ENCODE results near the gene NAV2. TPM values are rescaled to one million over a fixed set of nuclear protein-coding genes. Genes with fewer than 3 reads are reported as not detected.

NAV2 gene
- total RNA-seq, 2 donors from 2014 or later, result 21.3 to 45.3 TPM

DNA sequence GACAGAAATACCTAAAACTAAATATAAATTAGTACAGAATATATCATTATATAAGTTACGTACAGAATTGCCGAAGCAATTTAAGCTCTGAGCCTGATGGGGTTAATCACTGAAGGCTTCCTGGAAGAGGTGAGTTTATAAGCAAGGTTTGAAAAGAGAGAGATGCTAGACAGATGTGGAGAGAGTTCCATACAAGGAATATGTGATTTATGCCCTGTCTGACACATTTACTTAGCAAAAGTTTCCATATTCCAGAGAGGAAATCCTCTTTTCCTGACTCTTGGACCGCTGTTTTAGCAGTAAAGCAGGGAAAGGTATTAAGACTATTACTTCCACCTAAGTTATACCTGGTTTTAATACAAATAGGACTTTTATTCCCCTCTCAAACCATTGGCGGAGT lies 382.6 kb downstream of the NAV2 start:
- no peak overlapping the region for H3K4me3 ChIP-seq
- H3K27ac ChIP-seq, result no peak overlapping the region
- intact Hi-C loops (cut with DNase I), result no loop called here
- DNase-seq, result no peak
- H3K27me3 ChIP-seq, result no peaks in the 10 kb centered on the region
- TF ChIP-seq, protein P1, sequence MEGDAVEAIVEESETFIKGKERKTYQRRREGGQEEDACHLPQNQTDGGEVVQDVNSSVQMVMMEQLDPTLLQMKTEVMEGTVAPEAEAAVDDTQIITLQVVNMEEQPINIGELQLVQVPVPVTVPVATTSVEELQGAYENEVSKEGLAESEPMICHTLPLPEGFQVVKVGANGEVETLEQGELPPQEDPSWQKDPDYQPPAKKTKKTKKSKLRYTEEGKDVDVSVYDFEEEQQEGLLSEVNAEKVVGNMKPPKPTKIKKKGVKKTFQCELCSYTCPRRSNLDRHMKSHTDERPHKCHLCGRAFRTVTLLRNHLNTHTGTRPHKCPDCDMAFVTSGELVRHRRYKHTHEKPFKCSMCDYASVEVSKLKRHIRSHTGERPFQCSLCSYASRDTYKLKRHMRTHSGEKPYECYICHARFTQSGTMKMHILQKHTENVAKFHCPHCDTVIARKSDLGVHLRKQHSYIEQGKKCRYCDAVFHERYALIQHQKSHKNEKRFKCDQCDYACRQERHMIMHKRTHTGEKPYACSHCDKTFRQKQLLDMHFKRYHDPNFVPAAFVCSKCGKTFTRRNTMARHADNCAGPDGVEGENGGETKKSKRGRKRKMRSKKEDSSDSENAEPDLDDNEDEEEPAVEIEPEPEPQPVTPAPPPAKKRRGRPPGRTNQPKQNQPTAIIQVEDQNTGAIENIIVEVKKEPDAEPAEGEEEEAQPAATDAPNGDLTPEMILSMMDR (IDR thresholded peaks at IDR 0.05), result no peak
- no peaks in the 10 kb centered on the region for H3K4me1 ChIP-seq
- H3K9me3 ChIP-seq, result no peaks in the 10 kb centered on the region
- H3K9ac ChIP-seq (ENCODE audit: low read depth in 2 of 2, low read length in 2 of 2), result no peak overlapping the region
- peaks cover 6% of the 10 kb centered on the region for H3K36me3 ChIP-seq

- Histone ChIP-seq H3K9me3 (no peaks in the 10 kb centered on the region), H3K27ac (no peak overlapping the region), H3K36me3 (no peaks in the 10 kb centered on the region), H3K9ac (ENCODE audit: low read depth in 2 of 2, low read length in 2 of 2) (no peak overlapping the region), H3K4me3 (no peak overlapping the region), H3K4me1 (no peaks in the 10 kb centered on the region), H3K27me3 (no peaks in the 10 kb centered on the region)
- intact Hi-C loops (cut with DNase I), result no loop called here
- no peak for DNase-seq
- TF ChIP-seq, protein P1 (IDR thresholded peaks at IDR 0.05), result no peak
Observed at GRCh38 chr11:20097319-20098221, 384.9 kb downstream of the NAV2 start.

GRCh38 chr11:20099527-20099926 lies 386.9 kb downstream of the NAV2 start:
- no peaks in the 10 kb centered on the region for H3K9me3 ChIP-seq
- no peak overlapping the region for H3K27ac ChIP-seq
- no peaks in the 10 kb centered on the region for H3K4me1 ChIP-seq
- H3K27me3 ChIP-seq, result no peaks in the 10 kb centered on the region
- H3K36me3 ChIP-seq, result no peaks in the 10 kb centered on the region
- TF ChIP-seq, protein P1 (IDR thresholded peaks at IDR 0.05), result no peak
- no peak for DNase-seq
- intact Hi-C loops (cut with DNase I), result no loop called here
- no peak overlapping the region for H3K9ac ChIP-seq (ENCODE audit: low read depth in 2 of 2, low read length in 2 of 2)
- H3K4me3 ChIP-seq, result no peak overlapping the region

GRCh38 chr11:20102397-20102796 lies 389.8 kb downstream of the NAV2 start:
- H3K36me3 ChIP-seq, result no peaks in the 10 kb centered on the region
- no peak for DNase-seq
- TF ChIP-seq, protein P1 (IDR thresholded peaks at IDR 0.05), result no peak

DNA sequence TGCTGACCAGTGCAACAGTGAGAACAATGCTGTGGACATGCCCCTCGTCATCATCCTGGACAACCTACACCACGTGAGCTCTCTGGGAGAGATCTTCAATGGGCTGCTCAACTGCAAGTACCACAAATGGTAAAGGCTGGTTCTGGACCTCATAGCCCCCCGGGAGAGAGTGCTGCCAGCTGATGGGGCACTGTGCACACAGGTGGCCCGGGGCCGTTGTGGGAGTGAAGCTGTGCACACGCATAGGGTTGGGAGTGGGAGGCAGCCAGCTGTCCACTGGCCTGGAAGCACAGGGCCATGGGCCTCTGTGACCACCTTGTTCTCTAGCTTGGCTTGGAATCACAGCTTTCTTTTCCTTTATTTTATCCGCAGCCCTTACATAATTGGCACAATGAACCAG lies 390.6 kb downstream of the NAV2 start:
- Histone ChIP-seq H3K4me1 (no peaks in the 10 kb centered on the region), H3K4me3 (no peak overlapping the region), H3K27ac (no peak overlapping the region), H3K36me3 (no peaks in the 10 kb centered on the region), H3K27me3 (no peaks in the 10 kb centered on the region), H3K9ac (ENCODE audit: low read depth in 2 of 2, low read length in 2 of 2) (no peak overlapping the region), H3K9me3 (no peaks in the 10 kb centered on the region)
- intact Hi-C loops (cut with DNase I), result no loop called here
- no peak for DNase-seq
- TF ChIP-seq, protein P1 (IDR thresholded peaks at IDR 0.05), result no peak

More at GRCh38 chr11:20102397-20102796, 389.8 kb downstream of the NAV2 start:
- Histone ChIP-seq H3K9ac (ENCODE audit: low read depth in 2 of 2, low read length in 2 of 2) (no peak overlapping the region), H3K9me3 (no peaks in the 10 kb centered on the region), H3K27me3 (no peaks in the 10 kb centered on the region), H3K4me3 (no peak overlapping the region), H3K4me1 (no peaks in the 10 kb centered on the region), H3K27ac (no peak overlapping the region)
- intact Hi-C loops (cut with DNase I), result no loop called here

All from colonic mucosa (tissue), 4 donors.